Stomach (tissue), 9 donors: ENCODE data around the gene ERG. TPM values are rescaled to one million over a fixed set of nuclear protein-coding genes. Genes with fewer than 3 reads are reported as not detected.

Experiments used
- DNase-seq, 2 donors: peaks; one replicate each; pipeline versions ENCODE4 v3.0.0 to v3.0.0-alpha.2; 2013 to 2019
- H3K27ac ChIP-seq, 5 donors: fragments of 200-600 bp in 4 of 5; sonication (generic) in 4 of 5; one replicate each; pipeline ENCODE4 v1.5.1; 2013 to 2019; ENCODE audit warnings: mild to moderate bottlenecking in 1 of 5, moderate library complexity in 1 of 5
- H3K27me3 ChIP-seq, 3 donors: fragments of 200-600 bp; sonication (generic); one replicate each; pipeline ENCODE4 v1.5.1; 2017 to 2019; ENCODE audit warnings: mixed run types in 1 of 3
- H3K36me3 ChIP-seq, 4 donors: fragments of 200-600 bp; sonication (generic); 1 replicate in 3 of 4; 2 replicates in 1 of 4; pipeline ENCODE4 v1.5.1; 2016 to 2019
- H3K4me1 ChIP-seq, 4 donors: fragments of 200-600 bp; sonication (generic); one replicate each; pipeline ENCODE4 v1.5.1; 2016 to 2019
- H3K4me3 ChIP-seq, 4 donors: fragments of 200-600 bp; sonication (generic) in 3 of 4; one replicate each; pipeline ENCODE4 v1.5.1; 2016 to 2019; ENCODE audit warnings: mild to moderate bottlenecking in 1 of 4
- H3K9me3 ChIP-seq, 4 donors: fragments of 200-600 bp; sonication (generic); one replicate each; pipeline ENCODE4 v1.5.1; 2016 to 2019
- EP300 ChIP-seq: sonication (generic); formaldehyde crosslinking; IDR thresholded peaks from one replicate; pipeline ENCODE4 v1.6.1; 2017; ENCODE audit warnings: antibody characterized with exemption
- POLR2A ChIP-seq, 4 donors: fragments of 450-650 bp; IDR thresholded peaks; one replicate each; pipeline ENCODE4 v1.6.1; 2016; ENCODE audit warnings: antibody characterized with exemption in 4 of 4, control low read depth in 2 of 4, mild to moderate bottlenecking in 1 of 4, moderate library complexity in 1 of 4
- POLR2AphosphoS5 ChIP-seq, 3 donors: sonication (generic); formaldehyde crosslinking; IDR thresholded peaks; one replicate each; pipeline ENCODE4 v1.6.1; 2016; ENCODE audit warnings: antibody characterized with exemption in 3 of 3
- WGBS, 5 donors: extraction: QIAGEN DNeasy Blood & Tissue Kit in 3 of 5; methylation state at CpG; one replicate each; pipeline versions ENCODE4 v1.1.5 to v1.1.7; 2013 to 2018; 5-methylcytosine and 5-hydroxymethylcytosine counted together
- intact Hi-C: fragments of 100-400 bp; cut with DNase I; formaldehyde crosslinking; loops from one replicate; pipeline ENCODE4 v1.15.1; 2023; ENCODE audit warnings: low total_unique reads
- polyA plus RNA-seq, 3 donors: library from polyadenylated mRNA; stranded (reverse); fragments of 200-250 nt; gene quantifications; one replicate each; pipeline ENCODE4 v1.2.3, GENCODE V29; 2013
- total RNA-seq, 5 donors: library from RNA; depleted of rRNA; stranded (reverse); fragments of >200 nt; gene quantifications; one replicate each; pipeline versions ENCODE4 v1.1.0 to v1.2.3, GENCODE V29; 2014 to 2016
- TF ChIP-seq, protein P1 (sequence below), 7 experiments: fragments of 450-650 bp in 4 of 7; fragments of 200-600 bp in 3 of 7; sonication (generic) in 3 of 7; IDR thresholded peaks; one replicate each; pipeline ENCODE4 v1.5.1; 2016 to 2019; ENCODE audit warnings: antibody characterized with exemption in 7 of 7, control low read depth in 2 of 7, mild to moderate bottlenecking in 1 of 7
- donor health status: healthy with polysubstance abuse.
- donor health status: Bipolar disorder and iron deficiency.
- donor health status: healthy.

The ERG gene
- total and polyA plus RNA-seq, 8 donors: 0.58 to 14.5 (median 5.4) TPM; not detected in 1

DNA sequence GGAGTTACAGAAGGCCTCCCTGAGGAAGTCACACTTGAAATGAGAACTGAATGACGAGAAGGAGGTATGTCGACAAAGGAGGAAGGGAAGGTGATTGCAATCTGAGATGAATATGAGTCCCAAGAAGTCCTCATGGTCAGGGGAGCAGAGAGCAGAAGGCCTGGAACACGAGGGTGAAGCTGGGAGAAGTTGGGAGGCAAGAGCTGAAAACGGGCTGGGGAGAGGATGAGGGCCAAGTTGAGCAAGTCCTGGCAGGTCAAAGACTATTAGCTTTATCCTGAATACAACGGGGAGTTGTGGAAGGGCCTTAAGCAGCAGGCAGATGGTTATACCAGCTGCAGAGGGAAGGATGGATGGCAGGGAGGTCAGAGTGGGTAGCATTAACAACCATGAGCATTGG is 152.0 kb downstream of the ERG start:
- no peak for DNase-seq
- 80 to 89% (median 87%) methylated on average over 5 of the region's 5 CpGs for WGBS, 5 donors
- Histone ChIP-seq H3K27me3 (no peaks in the 10 kb centered on the region), H3K4me3 (no peak overlapping the region), H3K27ac (no peak overlapping the region), H3K9me3 (no peaks in the 10 kb centered on the region), H3K36me3 (no peaks in the 10 kb centered on the region), H3K4me1 (peaks cover 21 to 28% (median 24%) of the 10 kb centered on the region in 4 donors)
- TF ChIP-seq EP300: no peak
- no peak for TF ChIP-seq POLR2AphosphoS5 (IDR thresholded peaks at IDR 0.05)
- TF ChIP-seq, protein P1, sequence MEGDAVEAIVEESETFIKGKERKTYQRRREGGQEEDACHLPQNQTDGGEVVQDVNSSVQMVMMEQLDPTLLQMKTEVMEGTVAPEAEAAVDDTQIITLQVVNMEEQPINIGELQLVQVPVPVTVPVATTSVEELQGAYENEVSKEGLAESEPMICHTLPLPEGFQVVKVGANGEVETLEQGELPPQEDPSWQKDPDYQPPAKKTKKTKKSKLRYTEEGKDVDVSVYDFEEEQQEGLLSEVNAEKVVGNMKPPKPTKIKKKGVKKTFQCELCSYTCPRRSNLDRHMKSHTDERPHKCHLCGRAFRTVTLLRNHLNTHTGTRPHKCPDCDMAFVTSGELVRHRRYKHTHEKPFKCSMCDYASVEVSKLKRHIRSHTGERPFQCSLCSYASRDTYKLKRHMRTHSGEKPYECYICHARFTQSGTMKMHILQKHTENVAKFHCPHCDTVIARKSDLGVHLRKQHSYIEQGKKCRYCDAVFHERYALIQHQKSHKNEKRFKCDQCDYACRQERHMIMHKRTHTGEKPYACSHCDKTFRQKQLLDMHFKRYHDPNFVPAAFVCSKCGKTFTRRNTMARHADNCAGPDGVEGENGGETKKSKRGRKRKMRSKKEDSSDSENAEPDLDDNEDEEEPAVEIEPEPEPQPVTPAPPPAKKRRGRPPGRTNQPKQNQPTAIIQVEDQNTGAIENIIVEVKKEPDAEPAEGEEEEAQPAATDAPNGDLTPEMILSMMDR (IDR thresholded peaks at IDR 0.05): no peak
- no peak for TF ChIP-seq POLR2A (IDR thresholded peaks at IDR 0.05)
- intact Hi-C loops: no loop called here

DNA sequence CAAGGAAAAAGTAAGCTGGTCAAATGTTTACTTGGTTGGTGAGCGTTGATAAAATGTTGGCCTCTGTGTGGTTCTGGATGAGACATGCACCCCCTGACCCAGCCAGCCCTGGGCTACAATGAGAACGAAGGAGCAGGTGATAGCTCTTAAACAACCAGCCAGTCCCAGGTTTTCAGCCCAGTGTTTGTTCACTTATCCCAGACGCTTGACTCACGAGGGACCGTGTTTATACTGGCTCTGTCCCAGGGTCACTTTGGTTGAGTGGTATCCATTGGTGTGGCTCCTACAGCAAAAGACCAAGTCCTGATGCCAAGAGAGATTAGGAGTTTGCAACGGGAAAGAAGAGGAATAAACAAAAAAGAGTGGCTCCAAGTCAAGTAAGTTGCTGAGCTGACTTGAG is 154.6 kb downstream of the ERG start:
- Histone ChIP-seq H3K4me3 (no peak overlapping the region), H3K4me1 (peaks cover 17 to 28% (median 22%) of the 10 kb centered on the region in 4 donors), H3K9me3 (no peaks in the 10 kb centered on the region), H3K36me3 (no peaks in the 10 kb centered on the region), H3K27me3 (no peaks in the 10 kb centered on the region), H3K27ac (peak overlapping the region in 3 of 5 donors; percentile 3 to 63 (median 30))
- TF ChIP-seq POLR2AphosphoS5 (IDR thresholded peaks at IDR 0.05): peak in 2 of 3 donors; percentile 77 to 91
- no peak for TF ChIP-seq POLR2A (IDR thresholded peaks at IDR 0.05)
- DNase-seq: peak; percentile 73 to 91
- 14 to 29% (median 17%) methylated on average over 6 of the region's 6 CpGs for WGBS, 5 donors
- intact Hi-C loops: no loop called here

DNA sequence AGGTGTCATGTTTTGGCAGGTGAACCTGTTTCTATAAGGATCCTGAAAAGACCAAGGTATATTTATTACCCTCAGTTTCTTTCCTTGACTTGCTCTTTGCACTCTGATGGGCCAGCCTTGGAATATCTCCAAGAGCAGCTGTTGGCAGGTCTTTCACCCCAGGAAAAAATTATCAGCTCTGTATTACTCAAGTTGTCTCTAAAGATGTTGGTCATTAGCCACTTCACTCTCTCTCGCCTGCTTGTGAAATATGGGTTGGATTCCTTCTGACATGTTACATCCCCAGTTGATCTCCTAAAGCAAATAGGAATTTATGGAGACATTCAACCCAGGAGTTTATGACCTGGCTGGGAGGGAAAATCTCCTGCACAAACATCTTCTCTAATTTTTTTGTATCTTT is 155.5 kb downstream of the ERG start:
- H3K4me1 ChIP-seq: peaks cover 17 to 28% (median 22%) of the 10 kb centered on the region in 4 donors
- WGBS, 5 donors: 69 to 82% (median 76%) methylated on average over 1 of the region's 1 CpG
- H3K27me3 ChIP-seq: no peaks in the 10 kb centered on the region
- H3K36me3 ChIP-seq: no peaks in the 10 kb centered on the region
- no peaks in the 10 kb centered on the region for H3K9me3 ChIP-seq
- no peak overlapping the region for H3K4me3 ChIP-seq
- no peak for DNase-seq
- TF ChIP-seq POLR2A (IDR thresholded peaks at IDR 0.05) (no peak), POLR2AphosphoS5 (IDR thresholded peaks at IDR 0.05) (no peak), EP300 (no peak)
- TF ChIP-seq, protein P1 (IDR thresholded peaks at IDR 0.05): no peak
- intact Hi-C loops: no loop called here
- peak overlapping the region in 1 of 5 donors; percentile 4 for H3K27ac ChIP-seq

DNA sequence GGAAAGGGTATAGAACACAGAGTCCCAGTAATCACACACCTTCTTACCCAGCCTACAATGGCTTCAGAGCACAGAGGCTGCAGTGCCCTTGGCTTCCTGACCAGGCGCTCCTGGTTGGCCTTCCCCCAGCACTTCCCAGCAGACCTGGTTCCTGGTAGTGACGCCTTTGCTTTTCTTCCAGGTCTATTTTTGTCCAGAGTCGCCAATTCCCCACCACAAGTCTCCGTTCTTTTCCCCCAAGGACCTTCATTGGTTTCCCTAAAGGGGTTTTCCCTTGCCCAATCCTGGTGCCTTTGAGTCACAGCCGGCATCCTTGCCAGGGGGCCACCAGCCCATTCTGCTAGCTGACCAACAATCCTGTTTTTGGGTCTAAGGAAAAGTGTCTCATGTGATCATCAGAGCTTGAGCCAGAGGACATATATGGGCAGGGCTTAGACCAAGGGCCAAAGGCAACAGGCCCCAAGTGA is 156.7 kb downstream of the ERG start:
- TF ChIP-seq POLR2AphosphoS5 (IDR thresholded peaks at IDR 0.05) (no peak), POLR2A (IDR thresholded peaks at IDR 0.05) (no peak), EP300 (no peak)
- TF ChIP-seq, protein P1 (IDR thresholded peaks at IDR 0.05): no peak
- Histone ChIP-seq H3K27me3 (no peaks in the 10 kb centered on the region), H3K9me3 (no peaks in the 10 kb centered on the region), H3K27ac (peak overlapping the region in 1 of 5 donors; percentile 20), H3K36me3 (no peaks in the 10 kb centered on the region), H3K4me1 (peaks cover 17 to 28% (median 22%) of the 10 kb centered on the region in 4 donors), H3K4me3 (no peak overlapping the region)
- WGBS, 5 donors: 74 to 89% (median 82%) methylated on average over 5 of the region's 5 CpGs
- DNase-seq: peak in 1 of 2 donors; percentile 49
- intact Hi-C loops: no loop called here

DNA sequence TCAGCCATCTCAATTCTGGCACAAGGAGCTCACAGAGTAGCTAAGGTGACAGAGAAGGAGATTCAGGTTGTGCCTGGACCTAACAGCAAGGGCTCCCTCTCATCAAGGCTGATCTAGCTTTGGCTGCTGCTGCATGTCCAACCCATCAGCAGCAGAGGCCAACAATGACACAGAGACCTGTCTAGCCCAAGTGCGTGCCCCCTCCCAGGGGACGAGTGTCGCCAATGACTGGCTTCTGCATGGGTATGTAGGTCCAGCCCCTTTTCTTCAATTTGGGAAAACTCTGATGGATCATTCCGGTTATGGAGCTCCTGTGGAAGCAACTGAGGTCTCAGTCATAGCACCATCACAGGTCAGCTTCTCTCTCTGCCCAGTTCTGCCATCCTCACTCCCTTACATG is 158.1 kb downstream of the ERG start:
- Histone ChIP-seq H3K27me3 (no peaks in the 10 kb centered on the region), H3K27ac (no peak overlapping the region), H3K4me3 (no peak overlapping the region), H3K4me1 (peaks cover 17 to 28% (median 22%) of the 10 kb centered on the region in 4 donors), H3K36me3 (no peaks in the 10 kb centered on the region), H3K9me3 (no peaks in the 10 kb centered on the region)
- no peak for DNase-seq
- WGBS, 5 donors: 94 to 100% (median 97%) methylated on average over 4 of the region's 4 CpGs
- intact Hi-C loops: no loop called here
- TF ChIP-seq POLR2AphosphoS5 (IDR thresholded peaks at IDR 0.05): no peak
- TF ChIP-seq, protein P1 (IDR thresholded peaks at IDR 0.05): no peak
- no peak for TF ChIP-seq POLR2A (IDR thresholded peaks at IDR 0.05)
- TF ChIP-seq EP300: no peak
